K562 (cell line): ENCODE measurements around the gene LRRC74B. TPM values are rescaled to one million over a fixed set of nuclear protein-coding genes. Genes with fewer than 3 reads are reported as not detected.

Source experiments
- CC2D1A ChIP-seq: fragments of 450-650 bp; IDR thresholded peaks from 2 replicates; pipeline ENCODE4 v1.6.1; 2017; ENCODE audit warnings: mild to moderate bottlenecking
- CREB5 ChIP-seq: fragments of 250-450 bp; sonication (Bioruptor Pico); IDR thresholded peaks from 2 replicates; pipeline ENCODE4 v1.5.0; 2020; ENCODE audit warnings: mild to moderate bottlenecking
- DIDO1 ChIP-seq: fragments of 450-650 bp; IDR thresholded peaks from 2 replicates; pipeline ENCODE4 v1.6.1; 2016; ENCODE audit warnings: low read depth, missing biosample characterization, missing genetic modification characterization
- ELF4 ChIP-seq: fragments of 450-650 bp; formaldehyde crosslinking; IDR thresholded peaks from 2 replicates; pipeline ENCODE4 v1.4.0; 2022; ENCODE audit warnings: missing genetic modification characterization
- HMGXB4 ChIP-seq: sonication (generic); formaldehyde crosslinking; IDR thresholded peaks from 2 replicates; pipeline ENCODE4 v1.8.1; 2023; ENCODE audit warnings: mild to moderate bottlenecking, missing genetic modification reagents
- MYNN ChIP-seq, 2 experiments: sonication (generic); formaldehyde crosslinking in 1 of 2; IDR thresholded peaks; 2 replicates each; pipeline versions ENCODE4 v1.5.0 to v1.6.1; 2016 to 2020; ENCODE audit warnings: antibody characterized with exemption in 1 of 2, missing genetic modification reagents in 1 of 2
- NR2F6 ChIP-seq: fragments of 450-650 bp; formaldehyde crosslinking; IDR thresholded peaks from 2 replicates; pipeline ENCODE4 v1.4.0; 2020; ENCODE audit warnings: mild to moderate bottlenecking
- PHB ChIP-seq: fragments of 250-450 bp; sonication (Bioruptor Pico); IDR thresholded peaks from 2 replicates; pipeline ENCODE4 v1.5.0; 2021
- PML ChIP-seq: IDR thresholded peaks from 2 replicates; pipeline ENCODE4 v1.6.1; 2012; ENCODE audit warnings: low read length, inconsistent platforms
- RAD51 ChIP-seq: fragments of 450-650 bp; IDR thresholded peaks from 2 replicates; pipeline ENCODE4 v1.7.1; 2016; ENCODE audit warnings: low read depth, mild to moderate bottlenecking, borderline replicate concordance
- RREB1 ChIP-seq: fragments of 250-450 bp; sonication (Bioruptor Pico); IDR thresholded peaks from 2 replicates; pipeline ENCODE4 v1.4.0; 2020
- SMAD1 ChIP-seq: fragments of 150-350 bp; IDR thresholded peaks from 2 replicates; pipeline ENCODE4 v1.6.1; 2014; ENCODE audit warnings: low read length, low read depth; ENCODE audit not compliant: partially characterized antibody
- SNRNP70 ChIP-seq: fragments of 200-400 bp; formaldehyde crosslinking; optimal IDR thresholded peaks from 2 replicates; pipeline ENCODE3; 2017; ENCODE audit warnings: low read depth, low read length
- U2AF1 ChIP-seq: fragments of 200-400 bp; formaldehyde crosslinking; optimal IDR thresholded peaks from 2 replicates; pipeline ENCODE3; 2017; ENCODE audit warnings: mild to moderate bottlenecking, low read depth, low read length, moderate library complexity
- VEZF1 ChIP-seq: fragments of 200-800 bp; sonication (Bioruptor generic); IDR thresholded peaks from 2 replicates; pipeline ENCODE4 v1.6.1; 2017; ENCODE audit warnings: missing genetic modification characterization, missing compliant biosample characterization
- ZBED1 ChIP-seq: IDR thresholded peaks from 2 replicates; pipeline ENCODE4 v1.6.1; 2014
- polyA plus RNA-seq, 8 experiments: library from polyadenylated mRNA; depleted of rRNA in 4 of 8; stranded (reverse) in 5 of 8; unstranded in 3 of 8; fragments of >200 nt; fragmentation: Nextera tagmentation in 2 of 8; fragmentation: Illumina TruSeq in 1 of 8; extraction: Ambion mirVana in 2 of 8; extraction: Trizol in 1 of 8; gene quantifications; 2 replicates each; pipeline versions ENCODE4 v1.2.1 to v1.2.3, GENCODE V29; 2011 to 2014; ENCODE audit warnings: inconsistent platforms in 1 of 8, missing spikeins in 1 of 8
- total RNA-seq, 7 experiments: library from RNA; depleted of rRNA in 6 of 7; stranded (reverse); fragments of >200 nt in 6 of 7; fragmentation: Illumina TruSeq in 2 of 7; extraction: Trizol in 2 of 7; gene quantifications; 2 replicates each; pipeline versions ENCODE4 v1.2.1 to v1.2.3, GENCODE V29; 2011 to 2021; ENCODE audit warnings: low replicate concordance in 1 of 7

Gene LRRC74B
- total and polyA plus RNA-seq, 9 of the 15 experiments (the other 6 are each of a cell fraction or from before 2014, with no cell fraction given) = not detected

- TF ChIP-seq SMAD1 = no peak
- no peak for TF ChIP-seq NR2F6 (CRISPR knock-in tag)
- no peak for TF ChIP-seq RAD51
- peak; percentile 7 for TF ChIP-seq SNRNP70
- no peak for TF ChIP-seq CC2D1A
- no peak for TF ChIP-seq DIDO1
- no peak for TF ChIP-seq MYNN (IDR thresholded peaks at IDR 0.05)
- no peak for TF ChIP-seq MYNN (CRISPR knock-in tag; IDR thresholded peaks at IDR 0.05)
- peak; percentile 49; the same call in 1 of the 2 replicates for TF ChIP-seq HMGXB4 (CRISPR knock-in tag)
- no peak for TF ChIP-seq CREB5
- TF ChIP-seq PHB (CRISPR knock-in tag) = no peak
- 0 out of 2 replicates have a peak, but pooled peaks have one; percentile 18 for TF ChIP-seq ELF4 (CRISPR knock-in tag)
- peak; percentile 65; the same call in 1 of the 2 replicates for TF ChIP-seq RREB1 (CRISPR knock-in tag)
- TF ChIP-seq ZBED1 = no peak
- TF ChIP-seq U2AF1 = no peak
- TF ChIP-seq PML = no peak
- no peak for TF ChIP-seq VEZF1
Observed at GRCh38 chr22:21016644-21017420, 28.9 kb upstream of the LRRC74B start (continued).
